Caco-2 (cell line): Measurements from ENCODE around the gene PCED1B. TPM values are rescaled to one million over a fixed set of nuclear protein-coding genes. Genes with fewer than 3 reads are reported as not detected.
A peak's percentile ranks its signal among the peaks of the same experiment; 100 is the strongest.

Experiments
- BruUV-seq: library from RNA; stranded (reverse); fragments of 400-500 nt; replicated peaks from 2 replicates; lab custom pipeline; 2021; lab: Mats Ljungman, UMichigan
- CTCF ChIA-PET: fragments of 300-600 bp; sonication (Branson Sonifier 250); formaldehyde crosslinking; loops from one replicate; lab custom pipeline; 2022; ENCODE audit warnings: antibody characterized with exemption; lab: Charles Lee
- POLR2A ChIA-PET: fragments of 300-600 bp; sonication (Branson Sonifier 250); formaldehyde crosslinking; loops from one replicate; lab custom pipeline; 2022; ENCODE audit warnings: antibody characterized with exemption; lab: Charles Lee
- DNase-seq, 2 experiments: peaks; one replicate each; pipeline versions ENCODE4 v3.0.0 to v3.0.0-alpha.2; 2020 to 2022
- H3K27me3 ChIP-seq: replicated peaks from 2 replicates; pipeline ENCODE4 v1.6.0; 2011; ENCODE audit warnings: low read length; ENCODE audit not compliant: control insufficient read depth, insufficient read depth
- H3K36me3 ChIP-seq: 2 replicates; pipeline ENCODE4 v1.5.1; 2011; ENCODE audit warnings: low read length; ENCODE audit not compliant: control insufficient read depth, insufficient read depth
- H3K4me1 ChIP-seq: fragments of 250-450 bp; sonication (Bioruptor Pico); 2 replicates; pipeline ENCODE4 v1.5.1; 2020; ENCODE audit warnings: mild to moderate bottlenecking
- H3K4me3 ChIP-seq: 2 replicates; pipeline ENCODE4 v1.5.1; 2011; ENCODE audit warnings: low read depth, mild to moderate bottlenecking, control low read depth, low read length
- H3K9me3 ChIP-seq: fragments of 250-450 bp; sonication (Bioruptor Pico); 2 replicates; pipeline ENCODE4 v1.5.1; 2020; ENCODE audit warnings: mild to moderate bottlenecking, moderate library complexity
- H3K27ac Mint-ChIP-seq: one replicate; pipeline ENCODE4 v1.8.0; 2022; ENCODE audit warnings: mixed read lengths; ENCODE audit not compliant: unreplicated experiment
- H3K27me3 Mint-ChIP-seq: one replicate; pipeline ENCODE4 v1.8.0; 2022; ENCODE audit warnings: mixed read lengths; ENCODE audit not compliant: insufficient read depth, unreplicated experiment
- H3K36me3 Mint-ChIP-seq: one replicate; pipeline ENCODE4 v1.8.0; 2022; ENCODE audit warnings: mild to moderate bottlenecking, mixed read lengths; ENCODE audit not compliant: insufficient read depth, unreplicated experiment
- H3K4me1 Mint-ChIP-seq: one replicate; pipeline ENCODE4 v1.8.0; 2022; ENCODE audit warnings: low read depth, mixed read lengths; ENCODE audit not compliant: unreplicated experiment
- H3K4me3 Mint-ChIP-seq: one replicate; pipeline ENCODE4 v1.8.0; 2022; ENCODE audit warnings: mild to moderate bottlenecking, moderate library complexity, mixed read lengths; ENCODE audit not compliant: unreplicated experiment
- H3K9me3 Mint-ChIP-seq: one replicate; pipeline ENCODE4 v1.8.0; 2022; ENCODE audit warnings: mixed read lengths; ENCODE audit not compliant: unreplicated experiment
- CTCF ChIP-seq, 2 experiments: fragments of 200-600 bp in 1 of 2; IDR thresholded peaks; 1 replicate in 1 of 2; 2 replicates in 1 of 2; pipeline versions ENCODE4 v1.5.1 to v1.8.0; 2011 to 2022; ENCODE audit warnings: antibody characterized with exemption in 1 of 2, control low read depth in 1 of 2, inconsistent platforms in 1 of 2, low read depth in 1 of 2, low read length in 1 of 2, mild to moderate bottlenecking in 1 of 2, moderate library complexity in 1 of 2; ENCODE audit not compliant: insufficient read depth in 1 of 2, severe bottlenecking in 1 of 2, unreplicated experiment in 1 of 2
- intact Hi-C: fragments of 100-400 bp; cut with micrococcal nuclease; formaldehyde crosslinking; loops from one replicate; pipeline ENCODE4 v1.10.0; 2022; ENCODE audit not compliant: unreplicated experiment
- total RNA-seq: library from RNA; stranded (reverse); gene quantifications from 2 replicates; pipeline ENCODE4 v1.2.3, GENCODE V29; 2022

Gene PCED1B
- total RNA-seq, 1 experiment from 2014 or later: 7.0 TPM

DNA sequence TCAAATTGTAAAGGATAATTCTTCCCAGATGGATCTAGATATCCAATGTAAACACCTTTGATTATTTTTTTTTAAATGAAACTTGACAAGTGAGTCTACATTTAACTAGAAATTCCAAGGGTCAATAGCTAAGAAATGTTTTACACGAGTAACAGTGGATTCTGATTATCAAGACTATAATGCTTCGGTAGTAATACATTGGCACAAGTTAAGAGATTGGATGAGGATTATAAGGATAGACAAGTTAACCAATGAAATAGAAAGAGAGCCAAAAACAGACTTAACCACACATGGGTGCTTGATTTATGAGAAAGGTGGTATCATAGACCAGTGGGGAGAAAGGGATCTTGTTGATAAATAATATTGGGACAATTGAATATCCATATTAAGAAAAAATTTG, 40.3 kb upstream of the PCED1B start:
- DNase-seq: no peak
- Mint-ChIP-seq H3K36me3 (peaks cover 7% of the 10 kb centered on the region), H3K4me1 (peaks cover 43% of the 10 kb centered on the region), H3K4me3 (no peak overlapping the region), H3K27me3 (no peaks in the 10 kb centered on the region), H3K9me3 (peaks cover 52% of the 10 kb centered on the region), H3K27ac (peak overlapping the region; percentile 80)
- H3K4me1 ChIP-seq: peaks cover 27% of the 10 kb centered on the region
- H3K27me3 ChIP-seq: no peaks in the 10 kb centered on the region
- H3K9me3 ChIP-seq: peaks cover 20% of the 10 kb centered on the region
- TF ChIP-seq CTCF (IDR thresholded peaks at IDR 0.05; ENCODE audit: insufficient read depth in 1 of 2, low read depth in 1 of 2, low read length in 1 of 2, severe bottlenecking in 1 of 2, unreplicated experiment in 1 of 2): no peak
- H3K4me3 ChIP-seq: no peak overlapping the region
- no peaks in the 10 kb centered on the region for H3K36me3 ChIP-seq
- BruUV-seq: no TSS peak
- intact Hi-C loops: no loop called here
- ChIA-PET POLR2A (no interaction called here), CTCF (no interaction called here)

DNA sequence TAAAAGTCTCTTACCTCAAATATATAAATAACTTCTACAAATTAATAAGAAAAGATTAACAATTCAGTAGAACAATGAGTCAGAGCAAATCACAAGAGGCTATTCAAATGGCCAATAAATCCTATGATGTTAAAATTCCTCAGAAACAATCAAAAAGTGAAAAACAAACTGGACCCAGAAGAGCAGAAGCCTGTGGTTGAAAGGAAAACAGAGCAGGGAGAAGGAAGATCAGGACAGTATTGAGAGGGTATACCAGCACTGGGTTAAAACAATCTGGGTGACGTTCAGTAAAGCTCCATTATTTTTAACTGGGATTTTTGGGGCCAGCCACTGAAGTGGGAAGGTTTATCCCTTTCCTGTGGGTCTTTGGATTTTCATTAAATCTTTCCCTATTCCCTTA, 39.7 kb upstream of the PCED1B start:
- H3K36me3 Mint-ChIP-seq: peaks cover 7% of the 10 kb centered on the region
- no peak for DNase-seq
- Histone ChIP-seq H3K36me3 (no peaks in the 10 kb centered on the region), H3K27me3 (no peaks in the 10 kb centered on the region), H3K9me3 (peaks cover 20% of the 10 kb centered on the region), H3K4me3 (no peak overlapping the region), H3K4me1 (peaks cover 27% of the 10 kb centered on the region)
- CTCF ChIA-PET: no interaction called here
- POLR2A ChIA-PET: no interaction called here
- no peak overlapping the region for H3K27ac Mint-ChIP-seq
- no peak for TF ChIP-seq CTCF (IDR thresholded peaks at IDR 0.05; ENCODE audit: insufficient read depth in 1 of 2, low read depth in 1 of 2, low read length in 1 of 2, severe bottlenecking in 1 of 2, unreplicated experiment in 1 of 2)
- H3K4me3 Mint-ChIP-seq: no peak overlapping the region
- intact Hi-C loops: no loop called here
- no TSS peak for BruUV-seq
- H3K27me3 Mint-ChIP-seq: no peaks in the 10 kb centered on the region
- H3K9me3 Mint-ChIP-seq: peaks cover 52% of the 10 kb centered on the region
- peaks cover 40% of the 10 kb centered on the region for H3K4me1 Mint-ChIP-seq

GRCh38 chr12:47041327-47041726, 38.1 kb upstream of the PCED1B start:
- no peak overlapping the region for H3K27ac Mint-ChIP-seq
- H3K27me3 Mint-ChIP-seq: no peaks in the 10 kb centered on the region
- H3K9me3 Mint-ChIP-seq: peaks cover 48% of the 10 kb centered on the region
- ChIA-PET POLR2A (no interaction called here), CTCF (no interaction called here)
- intact Hi-C loops: no loop called here
- peaks cover 25% of the 10 kb centered on the region for H3K4me1 Mint-ChIP-seq
- no peaks in the 10 kb centered on the region for H3K27me3 ChIP-seq
- H3K4me1 ChIP-seq: peaks cover 21% of the 10 kb centered on the region
- no TSS peak for BruUV-seq
- peaks cover 20% of the 10 kb centered on the region for H3K9me3 ChIP-seq
- peaks cover 7% of the 10 kb centered on the region for H3K36me3 Mint-ChIP-seq
- H3K4me3 Mint-ChIP-seq: no peak overlapping the region
- no peak overlapping the region for H3K4me3 ChIP-seq
- no peaks in the 10 kb centered on the region for H3K36me3 ChIP-seq
- DNase-seq: no peak
- TF ChIP-seq CTCF (IDR thresholded peaks at IDR 0.05; ENCODE audit: insufficient read depth in 1 of 2, low read depth in 1 of 2, low read length in 1 of 2, severe bottlenecking in 1 of 2, unreplicated experiment in 1 of 2): no peak
